HG03432 (cell line): ENCODE results near the gene VWA1.
"Not testable (repeated sequence)": the region's sequence is repeated elsewhere in the genome, so short reads cannot be mapped to it uniquely, and the experiment has no call there.

Experiments used
- ATAC-seq: cut with Tn5 transposase; IDR thresholded peaks from one replicate; pipeline ENCODE4 v1.9.1; 2021; ENCODE audit warnings: mild to moderate bottlenecking, moderate library complexity; ENCODE audit not compliant: unreplicated experiment

Gene VWA1

DNA sequence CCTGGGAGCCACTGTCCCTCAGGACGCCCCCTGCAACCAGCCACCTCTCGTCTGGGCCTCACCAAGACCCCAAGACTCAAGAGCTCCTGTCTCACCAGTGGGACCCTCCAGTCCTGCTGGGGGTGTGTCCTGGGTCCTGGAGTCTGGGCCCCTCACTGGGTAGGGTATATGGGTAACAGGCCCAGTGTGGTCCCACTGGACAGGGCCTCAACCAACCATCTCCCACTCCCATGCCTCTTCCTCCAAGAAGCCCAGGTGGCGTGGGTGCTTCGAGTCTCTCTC is 725 bp upstream of the VWA1 start:
- no peak for ATAC-seq

DNA sequence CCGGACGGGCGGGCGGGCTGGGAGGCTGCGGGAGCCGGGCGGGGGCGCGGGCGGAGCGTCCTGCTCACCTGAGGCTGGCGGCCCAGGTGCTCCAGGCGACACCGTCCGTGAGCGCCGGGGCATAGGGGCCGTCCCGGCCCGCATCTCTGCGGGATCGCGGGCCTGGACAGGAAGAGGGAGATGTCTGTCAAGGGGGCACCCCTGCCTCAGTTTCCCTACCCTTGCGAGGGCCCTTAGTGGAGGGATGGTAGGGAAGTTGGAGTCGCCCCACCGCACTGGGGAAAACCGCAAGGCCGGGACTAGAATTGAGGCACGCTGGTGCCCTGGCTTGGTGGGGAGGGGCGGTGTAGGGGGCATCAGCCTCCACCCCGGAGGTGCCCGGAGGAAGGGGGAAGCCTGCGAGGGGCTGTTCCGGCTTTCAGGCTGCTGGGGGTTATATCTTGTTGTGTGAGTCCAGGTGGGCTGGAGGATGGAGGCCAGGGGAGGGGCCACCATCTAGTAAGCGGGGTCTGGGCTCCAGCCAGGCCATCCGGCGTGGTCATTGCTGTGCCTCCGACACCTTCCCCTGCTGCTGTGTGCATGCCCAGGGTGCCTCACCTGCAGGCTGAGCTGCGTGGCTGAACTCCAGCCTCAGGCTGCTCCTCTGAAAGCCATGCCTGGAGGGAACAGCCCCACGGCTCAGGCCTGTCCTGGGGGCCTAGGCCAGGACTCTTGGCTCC is 580 bp downstream of the VWA1 start:
- ATAC-seq: no peak

DNA sequence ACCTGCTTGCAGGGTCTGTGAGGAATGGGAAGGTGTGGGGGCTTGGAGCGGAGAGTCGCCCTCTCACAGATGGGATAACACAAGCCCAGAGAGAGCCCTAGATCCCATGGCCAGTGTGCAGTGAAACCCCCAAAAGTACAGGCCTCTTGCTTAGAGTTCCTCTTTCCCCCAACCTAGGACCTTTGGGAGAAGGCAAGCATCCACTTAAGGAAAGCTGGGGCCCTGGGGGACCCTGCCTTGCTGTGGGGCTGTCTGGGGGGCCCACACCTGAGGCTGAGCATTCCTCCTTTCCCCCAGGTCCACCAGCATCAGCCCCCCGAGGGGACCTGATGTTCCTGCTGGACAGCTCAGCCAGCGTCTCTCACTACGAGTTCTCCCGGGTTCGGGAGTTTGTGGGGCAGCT is 1.1 kb downstream of the VWA1 start:
- ATAC-seq: no peak

DNA sequence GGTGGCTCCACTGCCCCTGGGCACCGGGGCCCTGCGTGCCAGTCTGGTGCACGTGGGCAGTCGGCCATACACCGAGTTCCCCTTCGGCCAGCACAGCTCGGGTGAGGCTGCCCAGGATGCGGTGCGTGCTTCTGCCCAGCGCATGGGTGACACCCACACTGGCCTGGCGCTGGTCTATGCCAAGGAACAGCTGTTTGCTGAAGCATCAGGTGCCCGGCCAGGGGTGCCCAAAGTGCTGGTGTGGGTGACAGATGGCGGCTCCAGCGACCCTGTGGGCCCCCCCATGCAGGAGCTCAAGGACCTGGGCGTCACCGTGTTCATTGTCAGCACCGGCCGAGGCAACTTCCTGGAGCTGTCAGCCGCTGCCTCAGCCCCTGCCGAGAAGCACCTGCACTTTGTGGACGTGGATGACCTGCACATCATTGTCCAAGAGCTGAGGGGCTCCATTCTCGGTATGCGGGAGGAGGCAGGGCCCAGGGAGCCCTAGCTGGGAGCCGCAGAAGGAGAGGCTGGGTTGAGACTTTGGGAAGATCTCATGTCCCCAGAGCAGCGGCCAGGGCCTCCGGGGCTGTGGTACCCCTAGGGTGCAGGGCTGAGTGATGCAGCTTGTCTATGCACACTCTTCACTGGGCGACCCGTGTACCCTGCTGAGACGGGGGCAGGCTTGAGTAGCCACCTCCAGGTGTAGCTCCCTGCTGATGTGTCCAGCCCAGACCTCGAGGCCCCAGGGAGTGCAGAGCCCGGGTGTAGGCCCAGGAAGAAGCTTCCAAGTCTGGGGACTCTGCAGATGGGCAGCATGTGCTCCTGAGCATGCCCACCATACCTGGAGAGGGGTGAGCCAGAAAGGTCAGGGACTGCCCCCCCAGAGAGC is 1.8 kb downstream of the VWA1 start:
- no peak for ATAC-seq

DNA sequence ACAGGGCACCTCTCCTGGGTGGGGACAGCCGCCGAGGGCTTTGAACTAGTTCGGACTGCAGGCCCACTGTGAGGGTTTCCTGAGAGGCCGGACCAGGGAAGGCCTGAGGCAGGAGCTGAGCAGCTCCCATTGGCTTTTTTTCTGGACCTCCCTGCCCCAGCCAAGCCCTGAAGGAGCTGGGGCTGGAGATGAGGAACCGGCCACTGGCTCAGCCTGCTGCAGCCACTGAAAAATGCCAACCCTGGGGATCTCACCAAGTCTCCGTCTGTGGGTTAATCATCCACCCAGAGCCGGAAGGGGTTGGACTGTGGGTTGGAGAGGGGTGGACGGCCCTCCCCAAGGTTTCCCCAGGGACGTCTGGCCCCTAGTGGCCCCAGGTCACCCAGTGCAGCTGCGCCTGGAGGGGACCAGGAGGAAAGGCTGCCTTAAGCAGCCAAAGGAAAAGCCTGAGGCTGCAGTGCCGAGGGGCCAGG is 2.5 kb downstream of the VWA1 start:
- no peak for ATAC-seq

DNA sequence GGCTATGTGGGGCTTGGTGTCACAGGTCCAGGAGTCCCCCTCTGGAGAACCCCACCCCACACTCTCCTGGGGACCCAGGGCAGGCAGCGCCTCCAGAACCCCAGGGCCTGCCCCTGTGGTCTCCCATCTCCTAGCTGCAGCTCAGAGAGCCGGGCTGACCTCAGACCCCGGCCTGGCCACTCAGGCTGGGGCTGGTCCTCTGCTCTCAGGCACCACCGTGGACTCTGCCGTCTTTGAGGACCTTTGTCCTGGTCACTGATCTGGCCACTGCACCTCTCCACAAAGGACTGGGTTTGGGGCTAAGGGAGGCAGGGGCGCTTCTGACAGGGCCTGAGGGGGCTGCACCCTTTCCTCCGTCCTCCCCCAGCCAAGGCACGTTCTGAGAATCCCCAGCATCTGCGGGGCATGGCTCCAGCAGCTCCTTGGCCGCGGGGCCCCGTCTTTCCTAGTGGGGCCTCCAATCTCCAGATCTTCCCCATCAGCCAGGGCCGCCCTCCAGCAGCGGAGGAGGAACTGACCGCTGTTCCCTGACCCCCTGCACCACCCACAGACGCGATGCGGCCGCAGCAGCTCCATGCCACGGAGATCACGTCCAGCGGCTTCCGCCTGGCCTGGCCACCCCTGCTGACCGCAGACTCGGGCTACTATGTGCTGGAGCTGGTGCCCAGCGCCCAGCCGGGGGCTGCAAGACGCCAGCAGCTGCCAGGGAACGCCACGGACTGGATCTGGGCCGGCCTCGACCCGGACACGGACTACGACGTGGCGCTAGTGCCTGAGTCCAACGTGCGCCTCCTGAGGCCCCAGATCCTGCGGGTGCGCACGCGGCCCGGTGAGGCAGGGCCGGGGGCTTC is 3.3 kb downstream of the VWA1 start:
- no peak for ATAC-seq

DNA sequence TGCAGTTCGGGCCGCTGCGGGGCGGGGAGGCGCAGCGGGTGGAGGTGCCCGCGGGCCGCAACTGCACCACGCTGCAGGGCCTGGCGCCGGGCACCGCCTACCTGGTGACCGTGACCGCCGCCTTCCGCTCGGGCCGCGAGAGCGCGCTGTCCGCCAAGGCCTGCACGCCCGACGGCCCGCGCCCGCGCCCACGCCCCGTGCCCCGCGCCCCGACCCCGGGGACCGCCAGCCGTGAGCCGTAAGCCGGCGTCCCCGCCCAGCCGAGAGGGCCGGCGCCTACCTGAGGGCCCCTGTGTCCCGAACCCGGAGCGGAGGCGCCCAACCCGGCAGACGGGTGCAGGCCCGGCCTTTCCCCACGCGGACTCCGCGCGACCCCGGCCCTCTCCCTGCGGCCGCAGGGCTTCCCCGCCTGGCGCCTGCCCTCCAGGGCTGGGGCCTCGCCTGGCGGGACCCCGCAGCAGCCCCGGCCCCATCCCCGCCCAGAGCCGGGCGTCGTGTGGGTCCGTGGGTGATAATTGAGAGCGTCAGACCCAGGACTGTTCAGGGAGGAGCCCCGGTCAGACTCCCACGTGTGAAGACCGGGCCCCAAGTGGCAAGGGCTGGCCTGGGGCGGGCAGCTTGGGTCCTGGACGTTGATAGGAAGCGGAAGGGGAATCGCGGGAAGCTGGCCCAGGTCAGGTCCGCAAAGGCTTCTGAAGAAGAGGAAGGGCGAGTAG is 4.2 kb downstream of the VWA1 start:
- no peak for ATAC-seq

DNA sequence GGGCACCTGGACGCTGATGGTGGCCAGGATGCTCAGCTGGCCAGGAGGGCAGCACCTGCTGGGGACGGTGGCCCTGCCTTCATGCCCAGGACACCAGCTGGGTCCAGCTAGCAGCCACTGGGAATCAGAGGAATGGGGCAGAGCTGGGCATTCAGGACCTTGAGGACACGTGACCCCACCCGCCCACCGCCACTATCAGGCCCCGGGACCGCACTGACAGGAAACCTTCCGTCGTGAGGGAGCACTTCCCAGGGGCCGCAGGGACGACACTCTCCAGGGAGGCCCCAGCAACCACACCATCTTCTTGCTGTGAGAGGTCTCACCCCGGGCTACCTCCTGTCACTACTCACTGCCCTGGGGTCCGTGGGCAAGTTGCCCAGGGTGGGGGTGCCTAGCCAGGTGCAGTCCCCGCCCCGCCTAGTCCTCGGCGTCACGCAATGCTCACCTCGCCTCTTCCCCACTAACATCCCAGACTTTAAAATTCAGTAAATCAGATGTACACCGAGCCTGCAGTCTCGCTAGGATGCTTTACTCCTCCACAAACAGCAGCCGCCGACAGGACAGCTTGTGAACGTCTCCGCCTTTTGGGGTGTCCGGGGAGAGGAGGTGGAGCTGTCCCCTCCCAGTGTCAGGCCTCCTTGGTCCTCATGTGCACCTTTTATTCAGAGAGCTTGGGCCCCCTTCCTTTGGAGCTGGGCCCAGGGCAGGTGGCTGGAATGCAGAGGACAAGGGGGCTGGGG is 4.9 kb downstream of the VWA1 start:
- no peak for ATAC-seq

DNA sequence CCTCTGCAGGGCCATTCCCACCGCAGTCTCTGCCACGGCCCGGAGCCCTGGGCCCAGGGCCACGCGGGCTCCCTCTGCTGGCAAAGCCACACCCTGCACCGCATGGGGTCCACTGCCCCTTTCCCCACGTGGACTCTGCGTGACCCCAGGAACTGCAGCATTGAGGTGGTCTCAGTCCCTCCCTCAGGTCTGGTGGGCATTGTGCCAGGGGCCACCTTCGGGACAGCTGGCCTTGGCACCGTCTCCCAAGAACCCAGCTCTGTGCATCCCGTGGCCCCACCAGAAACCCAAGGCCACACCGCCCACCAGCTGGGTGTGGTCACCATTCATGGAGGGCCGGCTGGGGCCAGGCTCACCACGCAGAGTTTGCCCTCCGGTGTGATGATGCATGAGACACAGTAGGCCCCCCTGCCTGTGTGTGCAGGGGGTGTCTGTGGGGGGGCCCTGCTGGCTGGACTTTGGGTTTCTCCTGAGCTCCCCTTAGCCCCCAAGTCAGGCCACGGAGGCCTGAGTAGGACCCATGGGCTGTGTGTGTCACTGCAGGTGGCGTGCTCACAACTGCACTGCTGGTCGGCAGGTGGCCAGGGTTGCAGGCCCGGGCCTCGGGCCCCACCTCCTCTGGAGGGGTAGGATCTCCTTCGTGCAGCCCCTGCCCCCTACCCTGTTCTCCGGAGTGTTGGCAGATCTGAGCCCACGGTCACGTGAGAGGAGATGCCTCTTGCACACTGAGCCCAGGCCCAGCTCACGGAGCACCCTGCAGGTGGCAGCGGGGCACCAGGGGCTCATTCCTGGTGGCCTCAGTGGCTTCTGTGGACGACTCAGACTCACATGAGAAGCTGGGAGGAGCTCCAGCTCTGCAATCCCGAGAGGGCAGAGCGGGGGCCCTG is 5.8 kb downstream of the VWA1 start:
- ATAC-seq: no peak

DNA sequence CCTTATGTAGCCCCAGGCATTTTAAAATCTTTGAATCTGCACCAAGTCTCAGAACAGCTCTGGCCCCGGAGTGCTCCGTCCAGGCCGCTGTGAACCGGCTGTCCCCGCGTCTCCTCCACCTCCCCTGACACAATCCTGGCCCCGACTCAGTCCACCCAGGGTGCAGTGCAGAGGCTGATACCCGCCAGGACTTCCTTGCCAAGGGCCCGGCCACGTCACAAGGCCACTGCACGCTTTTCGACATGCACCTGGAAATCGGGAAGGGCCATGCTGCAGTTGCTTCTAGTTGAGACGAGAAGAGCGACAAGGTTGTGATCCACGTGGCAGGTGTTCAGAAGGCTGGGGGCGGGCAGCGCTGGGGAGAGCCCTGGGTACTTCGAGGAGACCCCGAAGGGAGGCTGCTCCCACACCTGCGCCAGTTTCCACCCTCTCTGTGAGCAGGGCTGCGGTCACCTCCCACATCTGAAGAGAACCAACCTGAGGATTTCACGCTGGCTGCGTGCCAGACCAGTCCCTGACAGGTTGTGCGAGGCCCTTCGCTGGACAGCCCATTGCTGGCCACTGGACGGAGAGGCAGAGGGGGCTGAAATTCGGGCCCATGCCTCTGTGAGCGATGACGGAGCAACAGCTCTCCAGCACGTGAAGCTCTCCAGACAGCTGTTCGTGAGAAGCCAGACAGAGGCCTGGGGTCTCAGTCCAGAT is 6.7 kb downstream of the VWA1 start:
- no peak for ATAC-seq

DNA sequence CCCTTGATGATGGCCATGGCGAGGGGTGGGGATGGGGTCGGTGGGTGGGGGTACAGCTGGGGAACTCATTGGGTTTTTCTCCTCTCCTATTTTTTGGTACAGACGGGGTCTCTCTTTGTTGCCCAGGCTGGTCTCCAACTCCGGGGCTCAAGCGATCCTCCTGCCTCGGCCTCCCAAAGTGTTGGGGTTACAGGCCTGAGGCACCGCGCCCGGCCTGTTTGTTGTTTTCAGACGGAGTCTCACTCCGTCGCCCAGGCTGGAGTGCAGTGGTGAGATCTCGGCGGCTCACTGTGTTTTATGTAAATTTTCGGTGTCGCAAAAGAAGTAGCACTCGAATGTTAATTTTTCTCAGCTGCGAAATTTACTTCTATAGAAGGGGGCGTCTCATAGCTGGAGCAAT is 11.1 kb downstream of the VWA1 start:
- ATAC-seq: not testable (repeated sequence)

DNA sequence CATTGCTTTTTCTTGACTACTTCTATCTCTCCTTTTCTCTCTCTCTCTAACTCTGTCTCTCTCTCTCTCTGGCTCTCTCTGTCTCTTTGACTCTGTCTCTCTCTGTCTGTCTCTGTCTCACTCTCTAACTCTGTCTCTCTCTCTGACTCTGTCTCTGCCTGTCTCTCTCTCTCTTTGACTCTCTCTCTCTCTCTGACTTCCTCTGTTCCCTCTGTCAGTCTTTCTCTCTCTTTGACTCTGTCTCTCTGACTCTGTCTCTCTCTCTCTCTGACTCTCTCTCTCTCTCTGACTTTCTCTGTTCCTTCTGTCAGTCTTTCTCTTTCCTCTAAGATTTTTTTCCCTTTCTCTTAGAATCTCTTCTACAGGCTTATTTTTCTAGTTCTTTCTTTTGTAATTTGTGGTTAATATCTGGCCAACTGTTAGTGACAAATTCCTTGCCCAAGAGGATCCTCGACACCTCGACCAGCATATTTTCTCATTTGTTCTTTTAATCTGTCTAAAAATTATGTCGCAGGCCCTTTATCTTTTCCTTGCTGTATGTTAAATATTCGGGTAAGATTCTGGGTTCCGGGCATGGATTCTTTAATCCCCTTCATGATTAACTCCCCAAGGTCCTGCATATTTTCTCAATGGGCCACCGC is 13.7 kb downstream of the VWA1 start, which contains the start of gene ATAD3C:
ATAD3C (plus strand) TSS at position 591 of the 641 bp plus-strand sequence. CDS start 995 bp downstream, outside the sequence.
- no peak for ATAC-seq

DNA sequence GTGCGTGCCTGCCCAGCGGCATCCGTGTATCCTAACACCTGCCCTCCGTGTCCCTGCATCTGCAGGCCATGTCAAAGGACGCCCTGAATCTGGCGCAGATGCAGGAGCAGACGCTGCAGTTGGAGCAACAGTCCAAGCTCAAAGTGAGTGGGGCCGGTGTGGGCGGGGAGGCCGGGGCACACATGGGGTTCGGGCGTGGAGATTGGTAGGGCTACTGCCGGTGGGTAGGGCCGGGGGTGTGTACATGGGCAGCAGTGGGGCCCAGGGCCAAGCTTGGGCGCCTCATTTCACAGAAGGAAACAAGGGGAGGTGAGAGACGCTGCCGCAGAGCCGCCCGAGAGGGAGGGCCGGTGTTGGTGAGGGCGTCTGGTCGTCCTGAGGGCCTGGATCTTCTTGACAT is 15.1 kb downstream of the VWA1 start:
- not testable (repeated sequence) for ATAC-seq

DNA sequence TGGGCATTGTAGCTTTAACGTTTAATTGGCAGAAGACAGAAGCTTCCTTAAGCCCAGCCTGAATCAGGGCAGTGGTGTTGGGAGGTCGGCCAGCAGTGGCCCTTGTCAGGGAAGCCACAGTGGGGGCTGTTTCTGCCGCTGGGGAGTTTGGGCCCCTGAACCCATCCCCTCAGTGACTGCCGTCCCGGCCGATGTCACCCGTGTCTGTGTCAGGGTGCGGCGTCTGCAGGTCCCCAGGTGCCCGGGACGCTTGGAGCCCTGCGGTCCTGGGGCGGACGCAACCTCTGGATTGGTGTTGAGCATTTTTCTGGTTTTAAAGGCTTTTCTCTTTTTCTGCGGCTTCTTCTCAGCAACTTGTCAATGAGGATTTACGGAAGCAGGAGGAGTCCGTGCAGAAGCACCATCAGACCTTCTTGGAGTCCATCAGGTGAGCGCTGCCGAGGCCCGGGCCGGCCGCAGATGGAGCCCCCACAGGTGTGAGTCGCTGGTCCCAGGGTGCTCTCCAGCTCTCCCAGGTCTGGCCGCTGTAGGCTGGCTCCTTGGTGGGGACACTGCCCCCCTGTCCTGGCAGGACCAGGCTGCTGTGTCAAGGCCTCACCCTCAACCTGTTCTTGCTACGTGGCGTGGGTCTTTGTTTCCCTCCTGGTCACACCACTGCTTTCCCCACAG is 16.3 kb downstream of the VWA1 start:
- no peak for ATAC-seq

DNA sequence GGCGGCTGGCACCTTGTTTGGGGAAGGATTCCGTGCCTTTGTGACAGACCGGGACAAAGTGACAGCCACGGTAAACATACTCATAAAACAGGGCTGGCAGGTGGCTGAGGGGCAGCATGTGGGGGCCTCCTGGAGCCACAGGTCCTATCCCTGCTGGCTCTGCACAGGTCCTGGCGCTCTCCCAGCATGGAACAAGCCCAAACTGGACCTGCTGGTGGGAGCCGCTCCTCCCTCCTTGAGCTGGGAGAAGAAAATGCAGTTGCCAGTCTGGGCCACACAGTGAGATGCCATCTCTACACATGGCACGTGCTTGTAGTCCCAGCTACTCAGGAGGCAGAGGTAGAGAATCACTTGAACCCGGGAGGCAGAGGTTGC is 16.9 kb downstream of the VWA1 start:
- not testable (repeated sequence) for ATAC-seq

DNA sequence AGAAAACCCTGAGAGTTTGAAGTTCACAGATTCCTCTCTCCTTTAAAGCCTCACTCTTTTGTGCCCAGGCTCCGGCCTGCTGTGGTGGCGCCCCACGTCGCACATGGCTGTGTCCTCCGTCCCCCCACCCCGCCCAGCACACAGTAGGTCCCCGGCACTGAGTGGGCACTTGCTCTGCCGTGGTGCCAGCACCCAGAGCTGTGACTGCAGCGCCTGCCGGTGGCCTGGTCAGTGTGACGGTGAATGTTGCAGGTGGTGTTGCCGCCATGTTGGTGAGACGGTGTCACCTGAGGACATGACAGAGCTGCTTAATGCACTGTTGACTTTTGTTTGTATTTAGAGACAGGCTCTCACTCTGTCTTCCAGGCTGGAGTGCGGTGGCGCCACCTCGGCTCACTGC is 17.4 kb downstream of the VWA1 start:
- no peak for ATAC-seq

DNA sequence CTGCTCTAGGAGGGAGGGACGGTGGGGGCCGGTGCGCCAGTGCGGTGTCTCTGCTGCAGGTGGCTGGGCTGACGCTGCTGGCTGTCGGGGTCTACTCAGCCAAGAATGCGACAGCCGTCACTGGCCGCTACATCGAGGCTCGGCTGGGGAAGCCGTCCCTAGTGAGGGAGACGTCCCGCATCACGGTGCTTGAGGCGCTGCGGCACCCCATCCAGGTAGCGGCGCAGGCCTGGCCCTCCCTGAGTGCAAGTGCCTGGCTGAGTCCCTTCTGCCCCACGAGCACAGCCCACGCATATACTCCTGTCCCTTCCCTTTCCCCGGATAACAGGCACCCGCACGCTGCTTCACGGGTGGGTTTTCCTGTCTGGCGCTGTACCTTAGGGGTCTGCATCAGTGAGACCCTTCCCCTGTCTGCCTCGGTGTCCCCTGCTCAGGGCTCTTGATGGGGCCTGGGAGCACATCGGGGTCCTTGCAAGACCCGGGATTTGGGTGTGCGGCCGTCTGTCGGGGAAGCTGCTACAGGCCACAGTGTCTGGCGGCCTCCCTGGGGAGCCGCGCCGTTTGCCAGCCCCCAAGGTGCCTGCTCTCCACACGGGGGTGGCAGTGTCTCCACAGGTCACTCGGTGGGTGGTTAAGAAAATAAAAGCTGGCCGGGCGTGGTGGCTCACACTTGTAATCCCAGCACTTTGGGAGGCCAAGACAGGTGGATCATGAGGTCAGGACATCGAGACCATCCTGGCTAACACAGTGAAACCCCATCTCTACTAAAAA is 19.0 kb downstream of the VWA1 start:
- not testable (repeated sequence) for ATAC-seq
